A673 (cell line): ENCODE data around the gene BGN. TPM values are rescaled to one million over a fixed set of nuclear protein-coding genes. Genes with fewer than 3 reads are reported as not detected.

Experiments used
- BruUV-seq: library from RNA; stranded (reverse); fragments of 400-500 nt; replicated peaks from 2 replicates; lab custom pipeline; 2021; lab: Mats Ljungman, UMichigan
- CTCF ChIA-PET: fragments of 300-600 bp; sonication (Branson Sonifier 250); formaldehyde crosslinking; loops from one replicate; lab custom pipeline; 2022; ENCODE audit warnings: antibody characterized with exemption; lab: Charles Lee
- POLR2A ChIA-PET: fragments of 300-600 bp; sonication (Branson Sonifier 250); formaldehyde crosslinking; loops from one replicate; lab custom pipeline; 2022; ENCODE audit warnings: antibody characterized with exemption; ENCODE audit not compliant: low non-redundant PET; lab: Charles Lee
- DNase-seq: peaks from one replicate; pipeline ENCODE4 v3.0.0-alpha.2; 2015; ENCODE audit warnings: low spot score
- H3K27ac ChIP-seq: fragments of 200-600 bp; sonication (generic); 2 replicates; pipeline ENCODE4 v1.5.1; 2016; ENCODE audit warnings: mixed run types, low read depth, mild to moderate bottlenecking, mixed read lengths, antibody characterized with exemption, low read length; ENCODE audit not compliant: poor library complexity, severe bottlenecking
- H3K27me3 ChIP-seq: fragments of 200-600 bp; sonication (generic); replicated peaks from 2 replicates; pipeline ENCODE4 v1.6.1; 2017; ENCODE audit warnings: mixed run types, low read depth, mild to moderate bottlenecking, mixed read lengths, antibody characterized with exemption, low read length; ENCODE audit not compliant: insufficient read depth, poor library complexity
- H3K36me3 ChIP-seq: fragments of 200-600 bp; sonication (generic); 2 replicates; pipeline ENCODE4 v1.6.1; 2016; ENCODE audit warnings: mixed run types, mild to moderate bottlenecking, mixed read lengths, antibody characterized with exemption, low read length; ENCODE audit not compliant: insufficient read depth, poor library complexity, severe bottlenecking
- H3K4me1 ChIP-seq: fragments of 200-600 bp; sonication (generic); 2 replicates; pipeline ENCODE4 v1.6.1; 2017; ENCODE audit warnings: mixed run types, mild to moderate bottlenecking, mixed read lengths, antibody characterized with exemption, low read length; ENCODE audit not compliant: insufficient read depth, poor library complexity, severe bottlenecking
- H3K4me3 ChIP-seq: fragments of 200-600 bp; sonication (generic); 2 replicates; pipeline ENCODE4 v1.5.1; 2016; ENCODE audit warnings: low read depth, mixed run types, mild to moderate bottlenecking, mixed read lengths, low read length; ENCODE audit not compliant: poor library complexity, severe bottlenecking
- H3K9me3 ChIP-seq: fragments of 200-600 bp; sonication (generic); 2 replicates; pipeline ENCODE4 v1.6.1; 2016; ENCODE audit warnings: mixed run types, low read depth, mild to moderate bottlenecking, mixed read lengths, antibody characterized with exemption, low read length; ENCODE audit not compliant: poor library complexity, severe bottlenecking
- EZH2 ChIP-seq: fragments of 200-600 bp; sonication (generic); IDR thresholded peaks from 2 replicates; pipeline ENCODE4 v1.6.1; 2017; ENCODE audit warnings: borderline replicate concordance, low read depth, mild to moderate bottlenecking, mixed read lengths, antibody characterized with exemption, low read length; ENCODE audit not compliant: poor library complexity, severe bottlenecking
- intact Hi-C: fragments of 100-400 bp; cut with micrococcal nuclease; formaldehyde crosslinking; loops from one replicate; pipeline ENCODE4 v1.10.0; 2022; ENCODE audit not compliant: unreplicated experiment
- total RNA-seq: library from RNA; stranded (reverse); gene quantifications from 2 replicates; pipeline ENCODE4 v1.2.3, GENCODE V29; 2021
- TF ChIP-seq, protein P1 (sequence below): fragments of 300-800, 200-600 bp; sonication (generic); conservative IDR thresholded peaks from 2 replicates; pipeline ENCODE4 v1.5.1; 2017; ENCODE audit warnings: low read depth, mild to moderate bottlenecking, antibody characterized with exemption, low read length, moderate library complexity, mixed read lengths

The BGN gene
- total RNA-seq, 1 experiment from 2014 or later: 51.8 TPM

DNA sequence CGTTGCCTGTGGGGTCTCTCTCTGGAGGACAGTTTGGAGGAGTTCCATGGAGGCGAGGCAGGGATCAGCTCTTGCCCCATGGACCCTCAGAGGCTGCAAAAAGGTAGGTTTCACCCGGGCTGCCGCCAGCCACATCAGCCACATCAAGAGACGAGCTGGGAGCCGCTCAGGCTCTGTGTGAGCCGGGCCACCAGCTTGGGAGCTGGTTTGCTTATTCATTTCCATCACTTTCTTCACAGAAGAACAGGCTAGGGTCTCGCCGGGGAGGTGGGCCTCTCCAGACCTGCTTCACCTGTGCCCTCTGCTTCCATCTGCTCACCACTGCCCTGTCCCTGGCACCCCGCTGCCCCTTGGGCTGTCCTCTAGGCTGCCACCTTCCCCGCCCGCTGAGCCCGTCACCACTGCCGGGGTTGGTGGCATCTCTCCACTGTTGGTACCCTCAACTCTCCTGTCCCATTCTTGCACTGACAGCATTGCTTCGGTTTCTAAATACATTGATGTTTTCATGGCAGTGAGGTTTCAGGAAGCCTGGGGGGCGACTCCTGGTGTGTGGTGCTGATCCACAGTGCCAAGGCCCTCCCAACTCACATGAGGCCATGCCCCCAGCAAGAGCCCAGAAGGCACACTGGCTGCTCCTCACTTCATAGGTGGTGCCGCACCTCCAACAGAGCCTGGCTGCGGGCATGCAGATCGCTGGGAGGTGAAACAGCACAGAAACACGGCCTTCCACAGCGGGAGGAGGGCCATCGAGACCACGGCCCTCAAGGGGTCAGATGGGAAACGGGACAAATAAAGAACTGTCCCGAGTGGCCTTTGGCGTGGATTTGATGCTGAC, 44.4 kb upstream of the BGN start:
- CTCF ChIA-PET: no interaction called here
- H3K27me3 ChIP-seq: no peaks in the 10 kb centered on the region
- no peak overlapping the region for H3K4me3 ChIP-seq
- POLR2A ChIA-PET: no interaction called here
- no peaks in the 10 kb centered on the region for H3K36me3 ChIP-seq
- no TSS peak for BruUV-seq
- H3K4me1 ChIP-seq: no peaks in the 10 kb centered on the region
- TF ChIP-seq EZH2: no peak
- TF ChIP-seq, protein P1, sequence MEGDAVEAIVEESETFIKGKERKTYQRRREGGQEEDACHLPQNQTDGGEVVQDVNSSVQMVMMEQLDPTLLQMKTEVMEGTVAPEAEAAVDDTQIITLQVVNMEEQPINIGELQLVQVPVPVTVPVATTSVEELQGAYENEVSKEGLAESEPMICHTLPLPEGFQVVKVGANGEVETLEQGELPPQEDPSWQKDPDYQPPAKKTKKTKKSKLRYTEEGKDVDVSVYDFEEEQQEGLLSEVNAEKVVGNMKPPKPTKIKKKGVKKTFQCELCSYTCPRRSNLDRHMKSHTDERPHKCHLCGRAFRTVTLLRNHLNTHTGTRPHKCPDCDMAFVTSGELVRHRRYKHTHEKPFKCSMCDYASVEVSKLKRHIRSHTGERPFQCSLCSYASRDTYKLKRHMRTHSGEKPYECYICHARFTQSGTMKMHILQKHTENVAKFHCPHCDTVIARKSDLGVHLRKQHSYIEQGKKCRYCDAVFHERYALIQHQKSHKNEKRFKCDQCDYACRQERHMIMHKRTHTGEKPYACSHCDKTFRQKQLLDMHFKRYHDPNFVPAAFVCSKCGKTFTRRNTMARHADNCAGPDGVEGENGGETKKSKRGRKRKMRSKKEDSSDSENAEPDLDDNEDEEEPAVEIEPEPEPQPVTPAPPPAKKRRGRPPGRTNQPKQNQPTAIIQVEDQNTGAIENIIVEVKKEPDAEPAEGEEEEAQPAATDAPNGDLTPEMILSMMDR: no peak
- intact Hi-C loops: no loop called here
- H3K9me3 ChIP-seq: no peaks in the 10 kb centered on the region
- no peak for DNase-seq
- no peak overlapping the region for H3K27ac ChIP-seq

DNA sequence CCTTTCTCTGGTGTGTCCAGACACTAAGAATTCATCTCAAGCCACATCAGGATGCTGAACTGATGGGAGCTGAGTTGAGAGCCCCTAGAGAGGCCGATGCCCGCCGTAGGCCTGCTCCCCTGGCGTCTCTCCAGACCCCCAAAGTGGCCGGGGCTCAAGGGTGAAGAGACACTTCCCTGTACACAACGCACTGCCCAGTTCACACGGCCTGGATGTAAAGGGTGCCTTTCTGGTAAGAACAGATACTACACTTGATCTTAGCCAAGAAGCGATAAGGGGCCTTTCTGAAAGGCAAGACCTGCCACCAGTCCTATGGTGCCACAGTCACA, 43.9 kb upstream of the BGN start:
- intact Hi-C loops: no loop called here
- no peaks in the 10 kb centered on the region for H3K36me3 ChIP-seq
- H3K9me3 ChIP-seq: no peaks in the 10 kb centered on the region
- no TSS peak for BruUV-seq
- TF ChIP-seq EZH2: no peak
- TF ChIP-seq, protein P1: no peak
- H3K27me3 ChIP-seq: no peaks in the 10 kb centered on the region
- DNase-seq: no peak
- H3K4me1 ChIP-seq: no peaks in the 10 kb centered on the region
- no peak overlapping the region for H3K4me3 ChIP-seq
- CTCF ChIA-PET: no interaction called here
- POLR2A ChIA-PET: no interaction called here
- H3K27ac ChIP-seq: no peak overlapping the region

DNA sequence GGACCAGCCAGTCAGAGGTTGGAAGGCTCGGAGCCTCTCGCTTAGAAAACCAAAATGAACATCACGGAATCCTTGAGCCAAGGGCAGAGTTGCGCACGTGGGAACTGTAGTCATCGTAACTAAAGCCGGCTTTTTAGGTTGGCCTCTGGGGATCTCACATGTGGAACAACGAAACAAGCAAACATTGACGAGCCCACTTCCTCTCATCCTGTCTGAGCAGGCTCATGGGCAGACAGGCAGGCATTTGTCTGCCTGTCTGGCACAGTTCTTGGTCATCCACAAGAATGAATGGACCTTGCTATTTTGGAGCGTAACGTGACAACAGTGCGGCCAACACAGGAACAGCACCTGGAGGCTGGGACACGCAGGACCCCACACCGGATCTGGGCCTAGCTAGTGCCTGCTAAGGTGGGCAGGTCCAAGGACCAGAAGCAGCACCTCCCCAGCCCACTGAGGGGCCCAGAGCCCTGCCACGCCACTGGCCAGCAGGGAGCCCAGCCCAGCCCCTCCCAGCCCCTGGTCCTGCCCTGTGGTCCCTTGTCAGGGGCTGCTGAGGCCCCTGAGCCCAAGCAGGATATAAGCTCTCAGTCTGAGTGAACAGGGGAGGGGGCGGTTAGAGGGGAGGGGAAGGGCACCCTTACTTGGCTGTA, 39.8 kb upstream of the BGN start:
- POLR2A ChIA-PET: no interaction called here
- no peak for DNase-seq
- Histone ChIP-seq H3K27ac (no peak overlapping the region), H3K4me1 (no peaks in the 10 kb centered on the region), H3K9me3 (no peaks in the 10 kb centered on the region), H3K36me3 (no peaks in the 10 kb centered on the region), H3K4me3 (no peak overlapping the region), H3K27me3 (no peaks in the 10 kb centered on the region)
- intact Hi-C loops: no loop called here
- TF ChIP-seq, protein P1: no peak
- no peak for TF ChIP-seq EZH2
- CTCF ChIA-PET: no interaction called here
- BruUV-seq: no TSS peak
